ENCODE measurements around the gene FAM107A. TPM values are rescaled to one million over a fixed set of nuclear protein-coding genes. Genes with fewer than 3 reads are reported as not detected.

Gene FAM107A
- polyA plus RNA-seq, 1 donor (not counting 4 experiments of a cell fraction or from before 2014, with no cell fraction given) = not detected

DNA sequence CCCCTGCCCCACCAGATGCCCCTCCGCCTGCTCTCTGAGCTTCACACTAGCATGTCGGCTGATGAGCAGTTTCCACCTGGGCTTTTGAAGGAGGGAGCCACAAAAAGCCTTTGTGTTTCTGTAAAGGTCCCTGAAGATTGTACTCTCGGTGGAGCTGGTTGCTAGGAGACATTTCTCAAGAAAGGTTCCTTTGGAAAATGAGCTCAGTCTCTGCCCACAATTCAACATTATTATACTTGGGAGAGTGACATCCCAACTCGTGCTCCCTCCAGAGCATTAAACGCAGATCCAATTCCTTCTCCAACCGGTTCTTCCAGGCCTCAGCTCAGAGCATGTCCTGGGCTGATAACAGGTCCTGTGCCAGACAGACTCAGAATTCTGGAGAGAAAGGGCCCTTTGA is 26.8 kb upstream of the FAM107A start:
- Histone ChIP-seq H3K9me1 (ENCODE audit: control insufficient read depth, extremely low read depth, insufficient read depth, low read length) (no peaks in the 10 kb centered on the region), H3K9ac (ENCODE audit: control insufficient read depth, extremely low read depth, insufficient read depth, low read length) (no peak overlapping the region), H3K27me3 (ENCODE audit: control insufficient read depth, extremely low read depth, insufficient read depth, low read length) (peaks cover 24% of the 10 kb centered on the region), H3K4me1 (ENCODE audit: control insufficient read depth, extremely low read depth, insufficient read depth, low read length) (no peaks in the 10 kb centered on the region), H3K36me3 (ENCODE audit: control insufficient read depth in 2 of 2, extremely low read depth in 1 of 2, insufficient read depth in 2 of 2, low read length in 2 of 2) (no peaks in the 10 kb centered on the region), H3K4me2 (ENCODE audit: control insufficient read depth, extremely low read depth, insufficient read depth, low read depth, low read length) (no peak overlapping the region), H4K20me1 (ENCODE audit: control insufficient read depth, extremely low read depth, insufficient read depth, low read length) (no peaks in the 10 kb centered on the region), H3K79me2 (ENCODE audit: control insufficient read depth, insufficient read depth, low read length) (no peaks in the 10 kb centered on the region), H3K27ac (ENCODE audit: control insufficient read depth, insufficient read depth, low read length) (no peak overlapping the region), H2AFZ (ENCODE audit: control insufficient read depth, low read length) (no peak overlapping the region), H3K9me3 (ENCODE audit: control insufficient read depth, low read depth, low read length) (no peaks in the 10 kb centered on the region), H3K4me3 (ENCODE audit: control insufficient read depth in 2 of 3, extremely low read depth in 1 of 3, insufficient read depth in 2 of 3, low read depth in 1 of 3, low read length in 3 of 3) (no peak overlapping the region)
- TF ChIP-seq, protein P1, sequence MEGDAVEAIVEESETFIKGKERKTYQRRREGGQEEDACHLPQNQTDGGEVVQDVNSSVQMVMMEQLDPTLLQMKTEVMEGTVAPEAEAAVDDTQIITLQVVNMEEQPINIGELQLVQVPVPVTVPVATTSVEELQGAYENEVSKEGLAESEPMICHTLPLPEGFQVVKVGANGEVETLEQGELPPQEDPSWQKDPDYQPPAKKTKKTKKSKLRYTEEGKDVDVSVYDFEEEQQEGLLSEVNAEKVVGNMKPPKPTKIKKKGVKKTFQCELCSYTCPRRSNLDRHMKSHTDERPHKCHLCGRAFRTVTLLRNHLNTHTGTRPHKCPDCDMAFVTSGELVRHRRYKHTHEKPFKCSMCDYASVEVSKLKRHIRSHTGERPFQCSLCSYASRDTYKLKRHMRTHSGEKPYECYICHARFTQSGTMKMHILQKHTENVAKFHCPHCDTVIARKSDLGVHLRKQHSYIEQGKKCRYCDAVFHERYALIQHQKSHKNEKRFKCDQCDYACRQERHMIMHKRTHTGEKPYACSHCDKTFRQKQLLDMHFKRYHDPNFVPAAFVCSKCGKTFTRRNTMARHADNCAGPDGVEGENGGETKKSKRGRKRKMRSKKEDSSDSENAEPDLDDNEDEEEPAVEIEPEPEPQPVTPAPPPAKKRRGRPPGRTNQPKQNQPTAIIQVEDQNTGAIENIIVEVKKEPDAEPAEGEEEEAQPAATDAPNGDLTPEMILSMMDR (optimal IDR thresholded peaks at IDR 0.05 in 1 of 3, IDR thresholded peaks at IDR 0.05 in 1 of 3, conservative IDR thresholded peaks at IDR 0.05 in 1 of 3; ENCODE audit: extremely low read depth in 1 of 3, insufficient read depth in 2 of 3, low read length in 3 of 3) = no peak
- TF ChIP-seq EZH2 (IDR thresholded peaks at IDR 0.05; ENCODE audit: low read length) = no peak
- DNase-seq (ENCODE audit: low read depth, low spot score) (no peak), FAIRE-seq (no peak)
- dilution Hi-C loops (cut with MboI; ENCODE audit: extremely low pct_ligation_motif_present, low sequenced_read_pairs) = no loop called here

DNA sequence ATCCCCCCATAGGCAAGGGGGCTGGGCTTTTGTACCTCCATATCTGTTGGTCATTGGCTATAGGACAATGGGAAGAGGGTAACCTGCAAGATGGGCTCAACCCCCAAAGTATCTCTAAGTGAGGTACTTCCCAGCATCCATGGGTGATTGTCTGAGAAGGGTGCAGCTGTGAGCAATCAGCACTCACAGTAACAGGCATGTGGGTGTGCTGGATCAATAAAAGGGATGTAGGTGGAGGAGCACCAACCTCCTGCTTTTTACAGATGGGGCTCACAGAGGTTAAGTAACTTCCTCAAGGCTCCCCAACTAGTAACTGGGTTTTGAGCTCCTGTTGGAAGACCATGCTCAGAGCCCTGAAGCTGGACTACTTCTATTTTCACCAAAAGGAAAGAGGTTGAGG is 26.4 kb upstream of the FAM107A start:
- no peak overlapping the region for H3K4me2 ChIP-seq (ENCODE audit: control insufficient read depth, extremely low read depth, insufficient read depth, low read depth, low read length)
- H3K79me2 ChIP-seq (ENCODE audit: control insufficient read depth, insufficient read depth, low read length) = no peaks in the 10 kb centered on the region
- no peak for TF ChIP-seq EZH2 (IDR thresholded peaks at IDR 0.05; ENCODE audit: low read length)
- TF ChIP-seq, protein P1 (optimal IDR thresholded peaks at IDR 0.05 in 1 of 3, IDR thresholded peaks at IDR 0.05 in 1 of 3, conservative IDR thresholded peaks at IDR 0.05 in 1 of 3; ENCODE audit: extremely low read depth in 1 of 3, insufficient read depth in 2 of 3, low read length in 3 of 3) = no peak
- H3K9me1 ChIP-seq (ENCODE audit: control insufficient read depth, extremely low read depth, insufficient read depth, low read length) = no peaks in the 10 kb centered on the region
- no peaks in the 10 kb centered on the region for H4K20me1 ChIP-seq (ENCODE audit: control insufficient read depth, extremely low read depth, insufficient read depth, low read length)
- DNase-seq (ENCODE audit: low read depth, low spot score) (no peak), FAIRE-seq (no peak)
- no peak overlapping the region for H3K27ac ChIP-seq (ENCODE audit: control insufficient read depth, insufficient read depth, low read length)
- H3K9ac ChIP-seq (ENCODE audit: control insufficient read depth, extremely low read depth, insufficient read depth, low read length) = no peak overlapping the region
- H3K27me3 ChIP-seq (ENCODE audit: control insufficient read depth, extremely low read depth, insufficient read depth, low read length) = peaks cover 24% of the 10 kb centered on the region
- no peak overlapping the region for H3K4me3 ChIP-seq (ENCODE audit: control insufficient read depth in 2 of 3, extremely low read depth in 1 of 3, insufficient read depth in 2 of 3, low read depth in 1 of 3, low read length in 3 of 3)
- dilution Hi-C loops (cut with MboI; ENCODE audit: extremely low pct_ligation_motif_present, low sequenced_read_pairs) = no loop called here
- no peaks in the 10 kb centered on the region for H3K36me3 ChIP-seq (ENCODE audit: control insufficient read depth in 2 of 2, extremely low read depth in 1 of 2, insufficient read depth in 2 of 2, low read length in 2 of 2)
- H3K9me3 ChIP-seq (ENCODE audit: control insufficient read depth, low read depth, low read length) = no peaks in the 10 kb centered on the region
- H3K4me1 ChIP-seq (ENCODE audit: control insufficient read depth, extremely low read depth, insufficient read depth, low read length) = no peaks in the 10 kb centered on the region
- H2AFZ ChIP-seq (ENCODE audit: control insufficient read depth, low read length) = no peak overlapping the region
